ENCODE results near the gene NFYA.

Gene NFYA

DNA sequence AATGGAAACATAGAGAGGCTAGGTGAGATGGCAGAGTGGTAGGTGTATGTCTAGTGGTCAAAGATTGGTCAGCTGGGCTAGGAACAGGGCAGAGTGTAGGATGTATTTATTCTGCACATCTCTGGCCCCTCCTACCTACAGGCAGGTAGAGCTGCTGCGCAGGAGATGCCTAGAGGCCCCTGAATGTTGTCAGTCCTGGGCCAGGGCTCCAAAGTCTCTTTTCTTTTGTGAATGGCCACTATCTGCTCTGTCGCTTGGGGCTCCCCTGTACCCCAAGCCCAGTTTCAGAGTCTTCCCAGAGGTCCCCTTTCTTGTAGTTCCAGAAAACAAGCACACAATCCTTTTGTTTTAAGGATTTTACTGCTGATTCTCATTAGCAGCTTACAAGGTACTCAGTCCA lies 25.5 kb upstream of the NFYA start:
- no peak for DNase-seq

GRCh38 chr6:41047745-41048732 lies 24.7 kb upstream of the NFYA start:
- no peak for DNase-seq

DNA sequence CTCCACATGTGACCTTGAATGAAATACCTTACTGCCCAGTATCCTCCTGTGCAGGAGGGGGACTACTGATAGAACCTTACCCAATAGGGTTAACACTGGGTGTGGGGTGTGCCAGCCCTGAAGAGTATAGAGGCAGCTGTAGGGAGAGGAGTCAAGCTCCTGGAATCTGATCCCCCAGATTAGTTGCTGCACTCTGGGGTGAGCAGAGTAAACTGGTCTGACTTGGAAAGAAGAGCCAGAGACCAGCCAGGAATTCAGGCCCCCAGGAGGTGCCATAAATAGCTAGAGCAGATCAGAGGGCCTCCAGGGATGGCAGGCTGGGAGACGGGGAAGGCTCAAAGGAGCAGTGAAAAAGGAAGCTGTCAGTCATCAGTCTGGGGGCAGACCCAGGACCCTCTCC lies 23.3 kb upstream of the NFYA start:
- DNase-seq = peak; percentile 35

- DNase-seq = no peak
These were observed 22.8 kb upstream of the NFYA start for GRCh38 chr6:41049955-41050354.

DNA sequence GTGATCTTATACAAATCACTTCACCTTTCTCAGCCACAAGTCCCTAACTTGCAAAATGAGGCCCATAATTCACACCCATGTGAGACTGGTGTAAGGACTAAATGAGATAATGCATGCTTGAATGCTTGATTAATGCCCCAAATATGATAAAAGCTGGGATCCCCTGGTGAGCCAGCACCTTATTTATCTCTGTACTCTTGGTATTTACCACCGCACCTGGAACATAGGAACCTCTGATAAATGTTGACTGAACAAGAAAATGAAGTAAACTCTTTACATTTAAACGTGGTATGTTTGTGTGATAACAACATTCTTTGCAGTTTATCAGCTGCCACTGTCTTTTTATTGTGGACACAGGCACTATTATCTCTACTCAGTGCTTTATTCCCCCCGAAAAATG lies 22.2 kb upstream of the NFYA start:
- DNase-seq = no peak

GRCh38 chr6:41051873-41052272 lies 20.9 kb upstream of the NFYA start:
- DNase-seq = no peak

DNA sequence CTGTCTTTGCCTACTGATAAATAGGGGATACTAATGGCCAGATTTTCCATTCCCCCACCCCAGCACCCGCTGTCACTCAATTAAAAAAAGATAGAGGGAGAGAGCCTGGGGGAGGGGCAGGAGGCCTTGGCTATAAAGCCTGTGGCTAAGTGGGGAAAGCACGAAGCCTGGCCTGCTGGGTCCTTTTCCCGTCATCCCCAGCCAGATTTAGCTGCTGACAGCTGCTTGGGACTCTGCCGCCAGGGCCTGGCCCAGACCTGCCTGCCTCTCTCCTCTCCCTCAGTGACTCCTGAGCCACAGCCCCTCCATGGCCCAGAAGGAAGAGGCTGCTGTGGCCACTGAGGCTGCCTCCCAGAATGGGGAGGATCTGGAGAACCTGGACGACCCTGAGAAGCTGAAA lies 19.7 kb upstream of the NFYA start, which contains the start of gene APOBEC2:
Gene APOBEC2 (plus strand): TSS at position 162 of the 400 bp plus-strand sequence. CDS start 146 bp downstream, at position 308.
- no peak for DNase-seq

- DNase-seq = no peak
These were observed 18.3 kb upstream of the NFYA start for GRCh38 chr6:41054511-41054910.

GRCh38 chr6:41055149-41055548 lies 17.6 kb upstream of the NFYA start:
- no peak for DNase-seq

- no peak for DNase-seq
These were observed 15.8 kb upstream of the NFYA start for GRCh38 chr6:41056768-41057490.

- DNase-seq = no peak
These were observed 14.0 kb upstream of the NFYA start for GRCh38 chr6:41058783-41059181.

DNA sequence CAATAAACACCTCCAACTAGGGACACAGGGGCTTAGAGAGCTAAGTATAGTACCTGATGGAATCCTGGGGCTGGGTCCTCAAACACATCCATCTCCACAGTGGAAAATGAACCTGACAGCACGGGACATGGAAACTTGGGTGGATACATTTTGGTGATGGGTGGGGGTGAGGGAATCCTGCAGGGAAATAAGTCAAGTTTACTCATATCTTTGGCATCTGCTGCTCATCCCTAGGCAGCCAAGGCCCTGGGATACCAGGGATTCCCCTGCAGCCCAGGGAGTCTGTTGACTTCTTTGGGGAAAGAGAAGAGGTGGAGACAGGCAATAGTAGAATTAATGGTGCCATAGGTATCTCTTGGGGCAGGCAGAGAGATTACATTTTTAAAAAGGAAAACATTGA lies 13.2 kb upstream of the NFYA start:
- peak; percentile 74 for DNase-seq

- DNase-seq = no peak
These were observed 11.5 kb upstream of the NFYA start for GRCh38 chr6:41061196-41061726.

DNA sequence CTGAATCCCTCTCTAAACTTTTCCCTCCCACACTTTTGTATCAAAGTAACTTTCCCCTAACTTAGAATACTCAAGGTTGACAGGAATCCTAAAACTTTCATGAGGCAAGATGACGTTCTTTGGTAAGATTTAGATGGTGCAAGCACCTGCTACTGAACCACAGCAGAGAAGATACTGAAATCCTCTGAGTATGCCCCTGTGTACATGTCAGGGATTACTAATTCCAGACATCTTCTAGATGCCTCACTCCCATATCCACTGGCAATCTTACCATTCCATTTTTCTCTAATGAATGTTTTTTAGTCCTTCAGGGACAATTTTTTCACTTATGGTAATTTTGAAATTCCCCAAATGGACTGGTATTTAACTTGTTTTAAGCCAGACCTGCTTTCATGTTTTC lies 10.7 kb upstream of the NFYA start:
- DNase-seq = no peak

DNA sequence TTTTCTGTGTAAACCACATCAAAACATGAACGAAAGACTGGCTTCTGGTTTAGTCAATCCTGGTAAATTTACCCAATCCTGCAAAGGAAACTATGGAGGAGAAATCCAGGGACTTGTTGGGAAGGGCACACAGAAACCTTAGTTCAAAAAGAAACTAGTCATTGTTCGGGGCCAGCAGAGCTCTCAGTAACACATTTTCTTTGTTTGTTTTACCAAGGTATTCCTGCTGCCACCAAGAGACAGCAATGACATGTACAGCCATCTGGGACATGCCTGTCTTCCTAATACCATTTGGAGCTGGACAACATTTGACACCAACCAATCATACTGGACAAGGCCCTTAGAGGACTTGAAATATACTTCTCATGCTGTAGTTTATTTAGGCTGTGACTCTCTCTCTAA lies 8.9 kb upstream of the NFYA start:
- DNase-seq = no peak

GRCh38 chr6:41064841-41065240 lies 7.9 kb upstream of the NFYA start:
- no peak for DNase-seq

DNA sequence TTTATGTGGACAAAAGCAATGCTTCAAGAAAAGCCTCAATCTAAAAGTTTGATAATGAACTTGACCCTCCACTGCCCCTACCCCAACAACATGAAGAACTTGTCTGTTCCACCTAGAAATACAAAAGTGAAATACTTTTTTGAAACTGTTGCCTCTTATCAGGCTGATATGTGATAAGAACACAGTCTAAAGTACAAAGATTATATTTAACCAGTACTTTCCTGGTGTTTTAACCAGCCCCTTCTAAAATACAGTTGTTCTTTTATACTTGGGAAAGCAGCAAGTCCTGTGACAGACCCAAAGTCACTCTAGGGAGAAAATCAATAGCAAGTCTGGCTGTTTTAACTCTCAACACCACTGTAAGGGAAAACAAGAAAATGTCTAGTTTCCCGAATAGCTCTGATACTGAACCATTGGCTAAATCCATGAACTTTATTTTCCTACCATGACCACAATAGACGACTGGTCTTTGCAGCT lies 7.2 kb upstream of the NFYA start:
- no peak for DNase-seq

DNA sequence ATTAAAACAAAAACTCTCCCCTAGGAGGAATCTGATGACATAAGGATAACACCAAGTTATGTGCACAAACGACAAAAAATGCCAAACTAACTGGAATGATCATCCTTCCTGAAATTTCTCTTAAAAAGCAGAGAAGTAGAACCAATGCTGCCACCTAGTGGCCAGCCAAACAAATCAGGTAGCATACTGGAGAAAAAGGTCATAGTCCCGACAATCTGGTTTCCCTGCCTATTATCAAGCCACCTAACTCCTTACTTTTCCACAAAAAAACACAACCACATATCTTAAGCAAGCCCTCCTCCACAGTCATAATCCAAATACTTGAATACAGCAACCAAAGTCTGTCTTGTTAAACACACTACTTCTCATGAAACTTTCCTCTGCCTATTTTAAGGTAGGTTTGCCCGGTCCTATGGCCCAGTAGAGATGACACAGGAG lies 5.9 kb upstream of the NFYA start:
- peak; percentile 77 for DNase-seq

GRCh38 chr6:41071501-41071922 lies 1.3 kb upstream of the NFYA start:
- no peak for DNase-seq

GRCh38 chr6:41071923-41072835 lies 595 bp upstream of the NFYA start, which contains the start of gene OARD1:
Gene OARD1 (minus strand): TSS chr6:41072356. CDS start chr6:41071634, 722 bp downstream.
- DNase-seq = peak; percentile 100

DNA sequence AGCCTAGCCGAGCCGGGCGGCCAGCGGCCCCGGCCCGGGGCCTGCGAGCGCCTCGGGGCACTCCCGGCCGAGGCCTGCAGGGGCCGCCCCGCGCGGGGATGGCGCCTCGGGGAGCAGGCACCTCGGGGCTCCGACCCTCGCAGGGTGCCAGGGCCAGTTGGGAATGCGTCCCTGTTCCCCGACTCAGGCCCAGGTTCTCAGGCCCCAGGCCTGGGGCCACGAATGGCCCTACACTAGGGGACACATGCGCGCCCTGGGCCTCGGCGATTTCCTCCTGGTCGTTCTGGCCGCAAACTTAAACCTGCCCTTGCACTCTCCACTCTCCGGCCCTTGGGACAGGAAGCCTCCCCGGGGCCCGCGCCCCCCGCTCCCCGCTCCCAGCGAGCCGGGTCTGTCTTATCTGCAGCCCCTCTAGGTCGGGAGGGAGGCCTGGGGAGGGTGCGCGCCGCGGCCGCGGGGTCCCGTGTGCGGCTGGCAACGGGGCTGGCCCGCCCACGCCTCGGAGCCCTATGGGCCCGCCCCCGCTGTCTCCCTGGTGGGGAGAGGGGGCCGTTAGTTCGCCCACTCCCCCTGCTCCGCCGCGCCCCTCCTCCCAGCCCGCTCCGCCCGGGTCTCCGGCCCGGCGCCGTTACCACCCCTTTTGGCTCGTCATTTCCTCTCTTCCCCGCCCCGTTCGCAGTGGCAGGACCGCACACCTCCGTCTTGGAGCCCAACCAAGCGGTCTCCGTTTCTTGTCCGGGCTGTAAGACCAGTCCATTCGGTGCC lies 611 bp downstream of the NFYA start:
- DNase-seq = peak; percentile 81
